ENCODE data around the gene ZNRF2. TPM values are rescaled to one million over a fixed set of nuclear protein-coding genes. Genes with fewer than 3 reads are reported as not detected.

The ZNRF2 gene
- total RNA-seq (10 to 100 TPM; 20.4 to 23.6 TPM), total RNA-seq (6.2 to 68.1 (median 31.0) reads per million in 172 experiments)
- polyA plus RNA-seq (2013, experiment 1 of 2) = 16.4 TPM
- 16.9 TPM for polyA plus RNA-seq (2013, experiment 2 of 2)

DNA sequence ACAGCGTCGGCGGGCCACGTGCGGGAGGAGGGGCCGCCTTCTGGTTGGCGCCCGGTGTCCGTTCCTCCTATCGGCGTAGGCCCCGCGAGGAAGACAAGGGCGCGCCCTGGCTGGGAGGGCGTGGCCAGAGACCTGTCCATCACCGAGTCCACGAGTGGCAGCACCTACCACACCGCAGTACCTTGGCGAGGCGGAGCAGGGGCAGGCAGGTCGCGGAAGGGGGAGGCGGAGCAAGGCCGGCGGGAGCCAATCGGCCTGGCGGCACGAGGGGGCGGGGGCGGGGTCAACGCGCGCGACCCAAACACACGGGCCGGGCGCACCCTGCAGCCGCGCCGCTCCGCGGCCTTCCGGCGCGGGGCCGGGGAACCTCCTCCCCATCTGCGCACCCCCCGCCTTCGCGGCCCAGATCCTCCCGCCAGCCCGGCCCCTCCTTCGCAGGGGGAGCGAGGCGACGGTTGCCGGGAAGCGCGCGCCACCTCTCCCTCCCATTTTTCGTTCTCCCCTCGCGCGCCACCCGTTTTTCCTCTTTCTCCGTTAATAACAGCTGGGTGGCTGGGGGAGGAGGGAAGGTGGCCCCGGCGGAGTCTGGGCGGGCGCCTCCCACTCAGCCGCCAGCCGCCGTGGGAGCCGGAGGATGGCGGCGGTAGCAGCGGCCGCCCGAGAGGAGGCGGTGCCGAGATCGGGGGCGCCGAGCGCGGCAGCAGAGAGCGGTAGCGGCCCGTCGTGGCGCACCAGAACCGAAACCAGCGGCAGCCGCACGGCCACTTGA, at the start of gene ZNRF2:
ZNRF2 (plus strand) TSS at position 300 of the 769 bp plus-strand sequence. CDS start 761 bp downstream, outside the sequence.
- intact Hi-C loops (cut with DNase I, micrococcal nuclease) = loop anchor here (1.0 to 10.0 kb wide), 8 partner anchors 38 to 257 kb away; partner anchors contain the start of genes FKBP14 (in 1 of the 2), GGCT (in 1 of the 2), MTURN (in 1 of the 2) and NOD1 (in 1 of the 2)
- Histone ChIP-seq H3K9me3 (ENCODE audit: control insufficient read depth in 1 of 2, insufficient read depth in 1 of 2, low read length in 2 of 2) (no peaks in the 10 kb centered on the region), H3K27ac (ENCODE audit: low read depth in 1 of 2, low read length in 2 of 2) (peak within 1 kb of the TSS; percentile 66 to 78), H3K27me3 (ENCODE audit: control insufficient read depth in 1 of 2, insufficient read depth in 2 of 2, low read length in 2 of 2) (no peaks in the 10 kb centered on the region), H3K36me3 (ENCODE audit: insufficient read depth, low read length) (no peaks in the 10 kb centered on the region), H3K4me1 (ENCODE audit: insufficient read depth, low read length) (peaks cover 7% of the 10 kb centered on the region), H3K4me3 (ENCODE audit: low read length) (peak within 1 kb of the TSS; percentile 85)
- ChIA-PET POLR2A (interaction anchor here (0.6 to 4.9 kb wide), 19 partner anchors 7 to 309 kb away, joined by 3 to 62 read pairs (median 4); partner anchors contain the start of genes MTURN and NOD1), CTCF (interaction anchor here (0.7 to 2.2 kb wide), 6 partner anchors 36 to 226 kb away, joined by 3 to 9 read pairs (median 7); no protein-coding TSS in a partner anchor)
- H3K36me3 Mint-ChIP-seq (ENCODE audit: low read depth) = peaks cover 10% of the 10 kb centered on the region
- H3K27ac Mint-ChIP-seq = peak within 1 kb of the TSS; percentile 94
- peaks cover 40% of the 10 kb centered on the region for H3K4me1 Mint-ChIP-seq (ENCODE audit: low read depth)
- H3K4me3 Mint-ChIP-seq = peak within 1 kb of the TSS; percentile 94
- ATAC-seq (ENCODE audit: poor library complexity) (peak; percentile 85), DNase-seq (peak; percentile 97 to 100 (median 99))
- no peaks in the 10 kb centered on the region for H3K27me3 Mint-ChIP-seq
- TF ChIP-seq, protein P1, sequence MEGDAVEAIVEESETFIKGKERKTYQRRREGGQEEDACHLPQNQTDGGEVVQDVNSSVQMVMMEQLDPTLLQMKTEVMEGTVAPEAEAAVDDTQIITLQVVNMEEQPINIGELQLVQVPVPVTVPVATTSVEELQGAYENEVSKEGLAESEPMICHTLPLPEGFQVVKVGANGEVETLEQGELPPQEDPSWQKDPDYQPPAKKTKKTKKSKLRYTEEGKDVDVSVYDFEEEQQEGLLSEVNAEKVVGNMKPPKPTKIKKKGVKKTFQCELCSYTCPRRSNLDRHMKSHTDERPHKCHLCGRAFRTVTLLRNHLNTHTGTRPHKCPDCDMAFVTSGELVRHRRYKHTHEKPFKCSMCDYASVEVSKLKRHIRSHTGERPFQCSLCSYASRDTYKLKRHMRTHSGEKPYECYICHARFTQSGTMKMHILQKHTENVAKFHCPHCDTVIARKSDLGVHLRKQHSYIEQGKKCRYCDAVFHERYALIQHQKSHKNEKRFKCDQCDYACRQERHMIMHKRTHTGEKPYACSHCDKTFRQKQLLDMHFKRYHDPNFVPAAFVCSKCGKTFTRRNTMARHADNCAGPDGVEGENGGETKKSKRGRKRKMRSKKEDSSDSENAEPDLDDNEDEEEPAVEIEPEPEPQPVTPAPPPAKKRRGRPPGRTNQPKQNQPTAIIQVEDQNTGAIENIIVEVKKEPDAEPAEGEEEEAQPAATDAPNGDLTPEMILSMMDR (IDR thresholded peaks at IDR 0.05) = peak; percentile 44
- H3K9me3 Mint-ChIP-seq = no peaks in the 10 kb centered on the region

DNA sequence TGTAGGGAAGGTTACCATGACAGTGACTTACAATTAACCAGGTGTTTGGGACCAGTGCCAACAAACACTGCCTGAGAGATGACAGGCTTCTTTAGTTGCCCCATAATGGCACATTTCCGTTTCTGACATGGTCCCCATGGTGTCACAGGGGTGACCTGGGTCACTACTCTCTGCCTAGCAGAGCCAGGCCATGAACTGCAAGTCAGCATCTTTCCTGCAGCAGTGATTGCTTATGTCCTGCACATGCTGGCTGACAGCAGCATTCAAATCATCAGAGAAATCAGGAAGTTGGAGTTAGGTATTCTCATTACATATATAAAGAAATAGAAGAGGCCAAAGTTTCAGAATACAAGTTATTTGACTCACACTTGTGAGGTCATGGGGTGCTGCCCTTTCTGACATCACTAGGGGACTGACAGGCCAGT, 47.1 kb upstream of the ZNRF2 start:
- H3K36me3 ChIP-seq (ENCODE audit: insufficient read depth, low read length) = no peaks in the 10 kb centered on the region
- ATAC-seq (ENCODE audit: poor library complexity) = no peak
- ChIA-PET CTCF (no interaction called here), POLR2A (interaction anchor here (1.0 kb wide), 1 partner anchor 9 kb away, joined by 3 read pairs; no protein-coding TSS in a partner anchor)
- H3K9me3 ChIP-seq (ENCODE audit: control insufficient read depth in 1 of 2, insufficient read depth in 1 of 2, low read length in 2 of 2) = no peaks in the 10 kb centered on the region
- no peak overlapping the region for H3K27ac ChIP-seq (ENCODE audit: low read depth in 1 of 2, low read length in 2 of 2)
- TF ChIP-seq, protein P1 (IDR thresholded peaks at IDR 0.05) = no peak
- no peaks in the 10 kb centered on the region for H3K4me1 Mint-ChIP-seq (ENCODE audit: low read depth)
- no peak overlapping the region for H3K27ac Mint-ChIP-seq
- H3K4me3 Mint-ChIP-seq = no peak overlapping the region
- intact Hi-C loops (cut with DNase I, micrococcal nuclease) = no loop called here
- no peaks in the 10 kb centered on the region for H3K36me3 Mint-ChIP-seq (ENCODE audit: low read depth)
- H3K9me3 Mint-ChIP-seq = no peaks in the 10 kb centered on the region
- H3K4me3 ChIP-seq (ENCODE audit: low read length) = no peak overlapping the region
- H3K4me1 ChIP-seq (ENCODE audit: insufficient read depth, low read length) = no peaks in the 10 kb centered on the region
- peak in 2 of 14 experiments; percentile 54 to 68 for DNase-seq
- no peaks in the 10 kb centered on the region for H3K27me3 ChIP-seq (ENCODE audit: control insufficient read depth in 1 of 2, insufficient read depth in 2 of 2, low read length in 2 of 2)
- peaks cover 4% of the 10 kb centered on the region for H3K27me3 Mint-ChIP-seq

- Mint-ChIP-seq H3K4me1 (ENCODE audit: low read depth) (no peaks in the 10 kb centered on the region), H3K36me3 (ENCODE audit: low read depth) (no peaks in the 10 kb centered on the region), H3K27me3 (peaks cover 4% of the 10 kb centered on the region), H3K9me3 (no peaks in the 10 kb centered on the region), H3K27ac (no peak overlapping the region), H3K4me3 (no peak overlapping the region)
- DNase-seq = peak in 3 of 14 experiments; percentile 13 to 45 (median 45)
- ChIA-PET CTCF (no interaction called here), POLR2A (no interaction called here)
- TF ChIP-seq, protein P1 (IDR thresholded peaks at IDR 0.05) = no peak
- intact Hi-C loops (cut with DNase I, micrococcal nuclease) = no loop called here
- Histone ChIP-seq H3K27me3 (ENCODE audit: control insufficient read depth in 1 of 2, insufficient read depth in 2 of 2, low read length in 2 of 2) (no peaks in the 10 kb centered on the region), H3K4me3 (ENCODE audit: low read length) (no peak overlapping the region), H3K27ac (ENCODE audit: low read depth in 1 of 2, low read length in 2 of 2) (no peak overlapping the region), H3K36me3 (ENCODE audit: insufficient read depth, low read length) (no peaks in the 10 kb centered on the region), H3K4me1 (ENCODE audit: insufficient read depth, low read length) (no peaks in the 10 kb centered on the region), H3K9me3 (ENCODE audit: control insufficient read depth in 1 of 2, insufficient read depth in 1 of 2, low read length in 2 of 2) (no peaks in the 10 kb centered on the region)
- no peak for ATAC-seq (ENCODE audit: poor library complexity)
These were observed 45.5 kb upstream of the ZNRF2 start for GRCh38 chr7:30238721-30239441.

Measured in CD4-positive, alpha-beta T cell (primary cell).